22Rv1 (cell line): ENCODE data around the gene RASA3.

Source experiments
- ZFX ChIP-seq: fragments of 450-650 bp; IDR thresholded peaks from 2 replicates; pipeline ENCODE4 v1.6.1; 2017; ENCODE audit warnings: antibody characterized with exemption, borderline replicate concordance
- TF ChIP-seq, protein P1 (sequence below): fragments of 450-650 bp; IDR thresholded peaks from 2 replicates; pipeline ENCODE4 v1.5.1; 2017; ENCODE audit warnings: mild to moderate bottlenecking

DNA sequence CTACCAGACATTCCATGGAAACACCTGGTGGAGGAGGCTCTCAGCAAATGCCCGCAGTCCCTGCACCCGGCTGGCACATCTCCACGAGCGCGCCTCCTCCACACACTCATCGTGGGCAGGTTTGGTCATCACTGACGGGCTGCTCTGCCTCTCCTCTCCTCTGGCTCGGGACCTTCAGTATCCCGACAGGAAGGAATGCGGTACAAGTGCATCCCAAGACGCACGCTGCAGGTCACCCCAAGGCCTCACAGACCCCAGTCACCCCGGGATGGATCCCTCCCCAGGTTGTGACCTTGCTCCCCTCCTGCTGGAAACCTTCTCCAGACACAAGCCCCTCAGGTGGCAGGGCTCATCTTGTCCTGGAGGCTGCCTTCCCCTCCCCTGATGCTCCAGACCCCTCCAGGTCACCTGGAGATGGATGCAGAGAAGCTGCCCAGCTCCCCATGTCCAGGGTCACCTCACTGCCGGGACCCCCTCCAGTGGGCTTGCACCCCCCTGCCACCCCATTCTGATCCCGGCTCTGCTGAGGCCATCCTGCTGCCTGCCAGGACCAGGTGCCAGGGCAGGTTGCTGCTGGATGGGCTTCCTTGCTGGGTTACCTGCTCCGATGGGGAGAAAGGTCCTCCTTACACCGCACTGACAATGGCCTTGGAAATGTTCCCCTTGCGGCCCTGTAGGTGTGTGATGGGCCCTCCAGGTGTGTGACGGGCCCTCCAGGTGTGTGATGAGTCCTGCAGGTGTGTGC, 188.4 kb downstream of the RASA3 start:
- TF ChIP-seq, protein P1, sequence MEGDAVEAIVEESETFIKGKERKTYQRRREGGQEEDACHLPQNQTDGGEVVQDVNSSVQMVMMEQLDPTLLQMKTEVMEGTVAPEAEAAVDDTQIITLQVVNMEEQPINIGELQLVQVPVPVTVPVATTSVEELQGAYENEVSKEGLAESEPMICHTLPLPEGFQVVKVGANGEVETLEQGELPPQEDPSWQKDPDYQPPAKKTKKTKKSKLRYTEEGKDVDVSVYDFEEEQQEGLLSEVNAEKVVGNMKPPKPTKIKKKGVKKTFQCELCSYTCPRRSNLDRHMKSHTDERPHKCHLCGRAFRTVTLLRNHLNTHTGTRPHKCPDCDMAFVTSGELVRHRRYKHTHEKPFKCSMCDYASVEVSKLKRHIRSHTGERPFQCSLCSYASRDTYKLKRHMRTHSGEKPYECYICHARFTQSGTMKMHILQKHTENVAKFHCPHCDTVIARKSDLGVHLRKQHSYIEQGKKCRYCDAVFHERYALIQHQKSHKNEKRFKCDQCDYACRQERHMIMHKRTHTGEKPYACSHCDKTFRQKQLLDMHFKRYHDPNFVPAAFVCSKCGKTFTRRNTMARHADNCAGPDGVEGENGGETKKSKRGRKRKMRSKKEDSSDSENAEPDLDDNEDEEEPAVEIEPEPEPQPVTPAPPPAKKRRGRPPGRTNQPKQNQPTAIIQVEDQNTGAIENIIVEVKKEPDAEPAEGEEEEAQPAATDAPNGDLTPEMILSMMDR: no peak
- TF ChIP-seq ZFX: no peak
